Activated CD8-positive, alpha-beta T cell treated with anti-CD3 and anti-CD28 coated beads for 36 hours (primary cell): ENCODE results near the gene ANKRD24. TPM values are rescaled to one million over a fixed set of nuclear protein-coding genes. Genes with fewer than 3 reads are reported as not detected.

ENCODE experiments used
- ATAC-seq: fragments of 200-7000 bp; cut with Tn5 transposase; one replicate; pipeline ENCODE4 v1.10.0; 2021; ENCODE audit warnings: mild to moderate bottlenecking, moderate library complexity
- CTCF ChIA-PET: fragments of 350-600 bp; sonication (Branson Sonifier 250); formaldehyde crosslinking; loops from one replicate; lab custom pipeline; 2021; ENCODE audit warnings: antibody characterized with exemption; lab: Charles Lee
- POLR2A ChIA-PET: fragments of 350-600 bp; sonication (Branson Sonifier 250); formaldehyde crosslinking; loops from one replicate; lab custom pipeline; 2021; ENCODE audit warnings: antibody characterized with exemption; lab: Charles Lee
- DNase-seq: peaks from one replicate; pipeline ENCODE4 v3.0.0-alpha.2; 2020
- H3K27ac Mint-ChIP-seq: one replicate; pipeline ENCODE4 v1.8.0; 2021; ENCODE audit warnings: mild to moderate bottlenecking, mixed read lengths
- H3K27me3 Mint-ChIP-seq: one replicate; pipeline ENCODE4 v1.8.0; 2021; ENCODE audit warnings: mixed read lengths
- H3K36me3 Mint-ChIP-seq: one replicate; pipeline ENCODE4 v1.8.0; 2021; ENCODE audit warnings: low read depth, mixed read lengths
- H3K4me1 Mint-ChIP-seq: one replicate; pipeline ENCODE4 v1.8.0; 2021; ENCODE audit warnings: low read depth, mixed read lengths
- H3K4me3 Mint-ChIP-seq: one replicate; pipeline ENCODE4 v1.8.0; 2021; ENCODE audit warnings: mild to moderate bottlenecking, moderate library complexity, mixed read lengths
- H3K9me3 Mint-ChIP-seq: one replicate; pipeline ENCODE4 v1.8.0; 2021; ENCODE audit warnings: mixed read lengths
- intact Hi-C: fragments of 100-400 bp; cut with micrococcal nuclease; formaldehyde crosslinking; loops from one replicate; pipeline ENCODE4 v1.10.0; 2022
- total RNA-seq, 2 experiments: library from RNA; stranded (reverse); gene quantifications; one replicate each; pipeline ENCODE4 v1.2.3, GENCODE V29; 2021
- TF ChIP-seq, protein P1 (sequence below): fragments of 200-600 bp; IDR thresholded peaks from one replicate; pipeline ENCODE4 v1.8.0; 2022; ENCODE audit warnings: antibody characterized with exemption, mild to moderate bottlenecking

ANKRD24 gene
- total RNA-seq, 2 experiments from 2014 or later: 1.6 to 1.8 TPM

DNA sequence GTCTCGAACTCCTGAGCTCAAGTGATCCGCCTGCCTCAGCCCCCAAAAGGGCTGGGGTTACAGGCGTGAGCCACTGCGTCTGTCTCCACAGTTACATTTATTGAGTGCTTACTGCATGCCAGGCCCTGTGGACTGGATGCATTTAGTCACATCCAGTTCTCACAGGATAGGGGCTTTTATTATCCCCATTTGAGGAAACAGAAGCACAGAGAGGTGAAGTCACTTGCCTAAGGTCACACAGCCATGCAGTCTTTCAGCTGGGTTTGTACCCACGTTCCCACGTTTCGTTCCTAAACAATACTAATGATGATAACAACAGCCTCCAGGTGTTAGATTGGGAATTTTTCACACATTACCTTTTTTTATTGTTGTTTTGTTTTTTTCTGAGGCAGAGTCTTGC, 37.7 kb downstream of the ANKRD24 start:
- H3K36me3 Mint-ChIP-seq: no peaks in the 10 kb centered on the region
- intact Hi-C loops: no loop called here
- CTCF ChIA-PET: interaction anchor here (0.8 kb wide), 1 partner anchor 12 kb away, joined by 4 read pairs; no protein-coding TSS in a partner anchor
- POLR2A ChIA-PET: interaction anchor here (0.6 kb wide), 1 partner anchor 142 kb away, joined by 3 read pairs; no protein-coding TSS in a partner anchor
- no peak overlapping the region for H3K4me3 Mint-ChIP-seq
- ATAC-seq: no peak
- H3K27me3 Mint-ChIP-seq: peaks cover 1% of the 10 kb centered on the region
- H3K4me1 Mint-ChIP-seq: no peaks in the 10 kb centered on the region
- H3K9me3 Mint-ChIP-seq: peaks cover 5% of the 10 kb centered on the region
- H3K27ac Mint-ChIP-seq: no peak overlapping the region
- TF ChIP-seq, protein P1, sequence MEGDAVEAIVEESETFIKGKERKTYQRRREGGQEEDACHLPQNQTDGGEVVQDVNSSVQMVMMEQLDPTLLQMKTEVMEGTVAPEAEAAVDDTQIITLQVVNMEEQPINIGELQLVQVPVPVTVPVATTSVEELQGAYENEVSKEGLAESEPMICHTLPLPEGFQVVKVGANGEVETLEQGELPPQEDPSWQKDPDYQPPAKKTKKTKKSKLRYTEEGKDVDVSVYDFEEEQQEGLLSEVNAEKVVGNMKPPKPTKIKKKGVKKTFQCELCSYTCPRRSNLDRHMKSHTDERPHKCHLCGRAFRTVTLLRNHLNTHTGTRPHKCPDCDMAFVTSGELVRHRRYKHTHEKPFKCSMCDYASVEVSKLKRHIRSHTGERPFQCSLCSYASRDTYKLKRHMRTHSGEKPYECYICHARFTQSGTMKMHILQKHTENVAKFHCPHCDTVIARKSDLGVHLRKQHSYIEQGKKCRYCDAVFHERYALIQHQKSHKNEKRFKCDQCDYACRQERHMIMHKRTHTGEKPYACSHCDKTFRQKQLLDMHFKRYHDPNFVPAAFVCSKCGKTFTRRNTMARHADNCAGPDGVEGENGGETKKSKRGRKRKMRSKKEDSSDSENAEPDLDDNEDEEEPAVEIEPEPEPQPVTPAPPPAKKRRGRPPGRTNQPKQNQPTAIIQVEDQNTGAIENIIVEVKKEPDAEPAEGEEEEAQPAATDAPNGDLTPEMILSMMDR: no peak
- no peak for DNase-seq

DNA sequence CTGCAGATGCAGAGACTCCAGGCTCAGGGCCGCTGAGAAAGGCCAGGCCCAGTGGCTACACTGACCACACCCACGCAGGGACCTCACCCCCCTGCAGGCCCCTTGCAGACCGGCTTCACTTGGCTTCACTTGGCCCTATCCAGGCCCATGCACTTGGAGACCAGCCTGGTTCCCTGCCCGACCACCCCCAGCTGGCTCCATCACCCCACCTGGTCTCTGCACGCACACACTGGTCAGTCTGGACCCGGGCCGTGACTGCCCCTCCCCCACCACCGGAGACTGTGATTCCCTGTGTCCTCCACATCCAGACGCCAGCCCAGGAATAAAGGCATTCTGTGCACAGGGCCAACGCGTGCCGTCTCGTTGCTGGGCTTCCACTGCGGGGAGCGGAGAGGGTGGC, 42.0 kb downstream of the ANKRD24 start:
- no peaks in the 10 kb centered on the region for H3K36me3 Mint-ChIP-seq
- TF ChIP-seq, protein P1: no peak
- H3K9me3 Mint-ChIP-seq: no peaks in the 10 kb centered on the region
- ATAC-seq (no peak), DNase-seq (no peak)
- intact Hi-C loops: no loop called here
- H3K4me1 Mint-ChIP-seq: peaks cover 9% of the 10 kb centered on the region
- ChIA-PET POLR2A (no interaction called here), CTCF (no interaction called here)
- H3K4me3 Mint-ChIP-seq: no peak overlapping the region
- no peak overlapping the region for H3K27ac Mint-ChIP-seq
- H3K27me3 Mint-ChIP-seq: peaks cover 3% of the 10 kb centered on the region

DNA sequence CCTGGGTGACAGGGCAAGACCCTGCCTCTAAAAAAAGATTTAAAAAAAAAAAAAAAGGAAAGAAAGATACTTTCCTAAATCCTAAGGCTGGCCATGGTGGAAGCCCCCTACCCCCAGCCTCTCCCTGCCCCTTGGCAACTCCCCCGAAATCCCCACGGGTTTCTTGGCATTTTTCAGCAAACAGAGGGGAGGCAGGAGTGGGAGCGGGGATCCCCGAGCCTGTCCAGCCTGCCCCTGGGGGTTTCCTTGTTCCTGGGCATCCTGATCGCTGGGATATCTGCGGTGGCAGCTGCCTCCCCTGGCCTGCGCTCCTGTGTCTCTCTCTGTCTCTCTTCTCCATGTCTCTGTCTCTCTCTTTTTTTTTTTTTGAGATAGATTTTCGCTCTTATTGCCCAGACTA, 43.4 kb downstream of the ANKRD24 start:
- no peak overlapping the region for H3K27ac Mint-ChIP-seq
- ChIA-PET POLR2A (no interaction called here), CTCF (no interaction called here)
- TF ChIP-seq, protein P1: no peak
- intact Hi-C loops: no loop called here
- no peak overlapping the region for H3K4me3 Mint-ChIP-seq
- peaks cover 3% of the 10 kb centered on the region for H3K27me3 Mint-ChIP-seq
- H3K36me3 Mint-ChIP-seq: no peaks in the 10 kb centered on the region
- H3K9me3 Mint-ChIP-seq: no peaks in the 10 kb centered on the region
- ATAC-seq (no peak), DNase-seq (no peak)
- peaks cover 13% of the 10 kb centered on the region for H3K4me1 Mint-ChIP-seq

DNA sequence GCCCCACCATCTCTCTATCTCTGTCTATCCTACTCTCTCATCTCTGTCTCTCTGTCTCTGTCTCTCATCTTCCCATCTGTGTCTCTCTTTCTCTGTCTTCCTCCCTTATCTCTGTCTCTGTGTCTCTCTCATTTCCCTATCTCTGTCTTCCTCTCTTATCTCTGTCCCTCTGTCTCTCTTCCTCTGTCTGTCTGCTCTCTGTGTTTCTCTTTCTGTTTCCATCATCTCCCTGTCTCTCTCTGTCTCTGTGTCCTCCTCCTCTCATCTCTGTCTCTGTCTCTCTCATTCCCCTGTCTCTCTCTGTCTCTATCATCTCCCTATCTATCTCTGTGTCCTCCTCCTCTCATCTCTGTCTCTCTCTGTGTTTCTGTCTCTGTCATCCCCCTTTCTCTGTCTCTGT, 45.3 kb downstream of the ANKRD24 start:
- no peak overlapping the region for H3K27ac Mint-ChIP-seq
- DNase-seq (no peak), ATAC-seq (no peak)
- intact Hi-C loops: no loop called here
- TF ChIP-seq, protein P1: no peak
- peaks cover 2% of the 10 kb centered on the region for H3K27me3 Mint-ChIP-seq
- no peaks in the 10 kb centered on the region for H3K36me3 Mint-ChIP-seq
- ChIA-PET POLR2A (no interaction called here), CTCF (no interaction called here)
- no peaks in the 10 kb centered on the region for H3K9me3 Mint-ChIP-seq
- H3K4me1 Mint-ChIP-seq: peaks cover 13% of the 10 kb centered on the region
- H3K4me3 Mint-ChIP-seq: no peak overlapping the region

DNA sequence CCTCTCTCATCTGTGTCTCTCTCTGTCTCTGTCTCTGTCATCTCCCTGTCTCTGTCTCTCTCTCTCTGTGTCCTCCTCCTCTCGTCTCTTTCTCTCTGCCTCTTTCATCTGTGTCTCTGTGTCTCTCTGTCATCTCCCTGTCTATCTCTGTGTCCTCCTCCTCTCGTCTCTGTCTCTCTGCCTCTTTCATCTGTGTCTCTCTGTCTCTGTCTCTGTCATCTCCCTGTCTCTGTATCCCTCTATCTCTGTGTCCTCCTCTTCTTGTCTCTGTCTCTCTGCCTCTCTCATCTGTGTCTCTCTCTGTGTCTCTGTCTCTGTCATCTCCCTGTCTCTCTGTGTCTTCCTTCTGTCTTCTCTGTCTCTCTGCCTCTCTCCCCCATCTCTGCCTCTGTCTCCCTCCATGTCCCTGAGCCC, 46.3 kb downstream of the ANKRD24 start:
- intact Hi-C loops: no loop called here
- no peaks in the 10 kb centered on the region for H3K36me3 Mint-ChIP-seq
- no peak for ATAC-seq

More for the DNA sequence above, 46.3 kb downstream of the ANKRD24 start:
- Mint-ChIP-seq H3K4me3 (no peak overlapping the region), H3K9me3 (no peaks in the 10 kb centered on the region), H3K27ac (no peak overlapping the region), H3K4me1 (peaks cover 13% of the 10 kb centered on the region), H3K27me3 (peaks cover 7% of the 10 kb centered on the region)
- no peak for DNase-seq
- TF ChIP-seq, protein P1: no peak
- CTCF ChIA-PET: interaction anchor here (1.8 kb wide), 1 partner anchor 123 kb away, joined by 5 read pairs; no protein-coding TSS in a partner anchor
- POLR2A ChIA-PET: interaction anchor here (0.9 to 1.4 kb wide), 2 partner anchors 12 to 18 kb away, joined by 3 to 4 read pairs; partner anchors contain the start of gene YJU2
